ENCODE results near the gene NTM. TPM values are rescaled to one million over a fixed set of nuclear protein-coding genes. Genes with fewer than 3 reads are reported as not detected.

The NTM gene
- total RNA-seq, 1 donor from 2014 or later = 92.1 TPM

DNA sequence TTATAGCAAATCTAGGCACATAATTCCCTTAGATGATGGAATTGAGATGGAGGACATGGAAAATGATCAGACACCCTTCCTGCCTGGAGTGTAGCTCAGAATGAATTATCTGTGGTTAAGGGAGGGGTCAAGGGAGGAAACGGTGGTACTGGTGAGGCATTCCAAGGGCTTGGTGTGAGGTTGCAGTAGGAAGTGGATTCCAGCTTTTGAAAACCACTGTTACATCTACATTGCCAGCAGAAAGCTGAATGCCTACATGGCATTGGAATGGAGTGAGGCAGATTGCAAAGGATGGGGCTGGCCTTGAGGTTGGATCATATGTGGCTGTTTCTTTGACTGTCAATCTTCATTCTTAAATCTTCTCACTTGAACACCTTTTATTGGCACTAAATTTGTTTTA is 684.4 kb downstream of the NTM start:
- TF ChIP-seq, protein P1, sequence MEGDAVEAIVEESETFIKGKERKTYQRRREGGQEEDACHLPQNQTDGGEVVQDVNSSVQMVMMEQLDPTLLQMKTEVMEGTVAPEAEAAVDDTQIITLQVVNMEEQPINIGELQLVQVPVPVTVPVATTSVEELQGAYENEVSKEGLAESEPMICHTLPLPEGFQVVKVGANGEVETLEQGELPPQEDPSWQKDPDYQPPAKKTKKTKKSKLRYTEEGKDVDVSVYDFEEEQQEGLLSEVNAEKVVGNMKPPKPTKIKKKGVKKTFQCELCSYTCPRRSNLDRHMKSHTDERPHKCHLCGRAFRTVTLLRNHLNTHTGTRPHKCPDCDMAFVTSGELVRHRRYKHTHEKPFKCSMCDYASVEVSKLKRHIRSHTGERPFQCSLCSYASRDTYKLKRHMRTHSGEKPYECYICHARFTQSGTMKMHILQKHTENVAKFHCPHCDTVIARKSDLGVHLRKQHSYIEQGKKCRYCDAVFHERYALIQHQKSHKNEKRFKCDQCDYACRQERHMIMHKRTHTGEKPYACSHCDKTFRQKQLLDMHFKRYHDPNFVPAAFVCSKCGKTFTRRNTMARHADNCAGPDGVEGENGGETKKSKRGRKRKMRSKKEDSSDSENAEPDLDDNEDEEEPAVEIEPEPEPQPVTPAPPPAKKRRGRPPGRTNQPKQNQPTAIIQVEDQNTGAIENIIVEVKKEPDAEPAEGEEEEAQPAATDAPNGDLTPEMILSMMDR (IDR thresholded peaks at IDR 0.05) = no peak
- Mint-ChIP-seq H3K36me3 (ENCODE audit: low read depth) (no peaks in the 10 kb centered on the region), H3K27me3 (ENCODE audit: low read depth) (no peaks in the 10 kb centered on the region), H3K27ac (ENCODE audit: unreplicated experiment) (no peak overlapping the region), H3K4me1 (ENCODE audit: low read depth) (peaks cover 47% of the 10 kb centered on the region), H3K4me3 (ENCODE audit: unreplicated experiment) (no peak overlapping the region), H3K9me3 (ENCODE audit: low read depth) (no peaks in the 10 kb centered on the region)
- no peak for DNase-seq (ENCODE audit: low spot score)

- Mint-ChIP-seq H3K27me3 (ENCODE audit: low read depth) (no peaks in the 10 kb centered on the region), H3K4me3 (ENCODE audit: unreplicated experiment) (no peak overlapping the region), H3K27ac (ENCODE audit: unreplicated experiment) (no peak overlapping the region), H3K4me1 (ENCODE audit: low read depth) (peaks cover 47% of the 10 kb centered on the region), H3K9me3 (ENCODE audit: low read depth) (no peaks in the 10 kb centered on the region), H3K36me3 (ENCODE audit: low read depth) (no peaks in the 10 kb centered on the region)
- TF ChIP-seq, protein P1 (IDR thresholded peaks at IDR 0.05) = no peak
- DNase-seq (ENCODE audit: low spot score) = no peak
These were observed 684.9 kb downstream of the NTM start for GRCh38 chr11:132055296-132055695.

GRCh38 chr11:132056689-132057088 is 686.3 kb downstream of the NTM start:
- no peaks in the 10 kb centered on the region for H3K9me3 Mint-ChIP-seq (ENCODE audit: low read depth)
- TF ChIP-seq, protein P1 (IDR thresholded peaks at IDR 0.05) = no peak
- peaks cover 47% of the 10 kb centered on the region for H3K4me1 Mint-ChIP-seq (ENCODE audit: low read depth)
- H3K27ac Mint-ChIP-seq (ENCODE audit: unreplicated experiment) = no peak overlapping the region
- H3K36me3 Mint-ChIP-seq (ENCODE audit: low read depth) = no peaks in the 10 kb centered on the region
- H3K4me3 Mint-ChIP-seq (ENCODE audit: unreplicated experiment) = no peak overlapping the region
- no peak for DNase-seq (ENCODE audit: low spot score)
- H3K27me3 Mint-ChIP-seq (ENCODE audit: low read depth) = no peaks in the 10 kb centered on the region

DNA sequence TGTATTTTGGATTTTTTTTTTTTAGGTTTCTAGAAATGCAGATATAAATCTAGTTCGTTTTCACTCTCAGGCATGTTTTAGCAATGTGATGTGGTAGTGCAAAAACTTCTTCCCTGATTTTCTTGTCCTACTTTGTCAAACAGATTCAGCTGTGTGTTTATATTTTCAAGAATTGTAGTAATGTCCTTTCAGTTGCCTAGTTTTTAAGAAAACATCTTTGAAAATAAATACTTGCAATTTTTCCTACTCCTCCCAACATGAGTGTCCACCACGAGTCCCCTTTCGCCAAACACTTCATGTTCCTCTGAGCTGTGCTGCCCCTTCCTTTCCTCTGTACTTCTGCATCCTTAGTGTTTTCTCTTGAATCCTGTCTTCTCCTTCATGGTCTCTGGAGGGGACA is 686.9 kb downstream of the NTM start:
- Mint-ChIP-seq H3K27me3 (ENCODE audit: low read depth) (no peaks in the 10 kb centered on the region), H3K27ac (ENCODE audit: unreplicated experiment) (no peak overlapping the region), H3K4me3 (ENCODE audit: unreplicated experiment) (no peak overlapping the region), H3K9me3 (ENCODE audit: low read depth) (no peaks in the 10 kb centered on the region), H3K36me3 (ENCODE audit: low read depth) (no peaks in the 10 kb centered on the region), H3K4me1 (ENCODE audit: low read depth) (peaks cover 47% of the 10 kb centered on the region)
- no peak for DNase-seq (ENCODE audit: low spot score)
- TF ChIP-seq, protein P1 (IDR thresholded peaks at IDR 0.05) = no peak

GRCh38 chr11:132058211-132058772 is 687.9 kb downstream of the NTM start:
- Mint-ChIP-seq H3K27ac (ENCODE audit: unreplicated experiment) (no peak overlapping the region), H3K36me3 (ENCODE audit: low read depth) (no peaks in the 10 kb centered on the region), H3K4me3 (ENCODE audit: unreplicated experiment) (no peak overlapping the region), H3K4me1 (ENCODE audit: low read depth) (peaks cover 47% of the 10 kb centered on the region), H3K9me3 (ENCODE audit: low read depth) (no peaks in the 10 kb centered on the region), H3K27me3 (ENCODE audit: low read depth) (no peaks in the 10 kb centered on the region)
- TF ChIP-seq, protein P1 (IDR thresholded peaks at IDR 0.05) = no peak
- DNase-seq (ENCODE audit: low spot score) = no peak
